NCI-H774 (cell line): ENCODE data around the gene P2RY6.

Source experiments
- DNase-seq: peaks from one replicate; lab custom pipeline; 2025; lab: John Stamatoyannopoulos, UW

Gene P2RY6

GRCh38 chr11:73297231-73297590, 25.1 kb downstream of the P2RY6 start:
- DNase-seq: no peak

- DNase-seq: no peak
Observed at GRCh38 chr11:73297702-73298101, 25.6 kb downstream of the P2RY6 start.

- DNase-seq: no peak
Observed at GRCh38 chr11:73298233-73298632, 26.1 kb downstream of the P2RY6 start.

DNA sequence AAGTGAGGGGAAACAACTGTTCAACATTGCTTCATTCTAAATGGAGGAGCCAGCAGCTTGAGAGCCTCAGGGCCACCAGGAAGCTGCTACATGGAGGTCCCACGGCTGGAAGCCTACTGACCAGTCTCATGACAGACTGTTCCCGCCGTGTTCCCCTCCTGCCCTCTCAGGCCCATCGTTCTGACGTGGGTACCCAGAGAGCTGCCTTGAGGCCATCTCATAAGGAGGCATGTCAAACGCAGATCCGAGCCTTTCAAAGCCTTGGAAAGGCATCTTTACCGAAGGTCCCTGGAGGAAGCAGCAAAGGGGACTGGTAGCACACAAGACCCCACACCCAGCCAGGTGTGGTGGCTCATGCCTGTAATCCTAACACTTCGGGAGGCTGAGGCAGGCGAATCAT, 27.6 kb downstream of the P2RY6 start:
- no peak for DNase-seq

DNA sequence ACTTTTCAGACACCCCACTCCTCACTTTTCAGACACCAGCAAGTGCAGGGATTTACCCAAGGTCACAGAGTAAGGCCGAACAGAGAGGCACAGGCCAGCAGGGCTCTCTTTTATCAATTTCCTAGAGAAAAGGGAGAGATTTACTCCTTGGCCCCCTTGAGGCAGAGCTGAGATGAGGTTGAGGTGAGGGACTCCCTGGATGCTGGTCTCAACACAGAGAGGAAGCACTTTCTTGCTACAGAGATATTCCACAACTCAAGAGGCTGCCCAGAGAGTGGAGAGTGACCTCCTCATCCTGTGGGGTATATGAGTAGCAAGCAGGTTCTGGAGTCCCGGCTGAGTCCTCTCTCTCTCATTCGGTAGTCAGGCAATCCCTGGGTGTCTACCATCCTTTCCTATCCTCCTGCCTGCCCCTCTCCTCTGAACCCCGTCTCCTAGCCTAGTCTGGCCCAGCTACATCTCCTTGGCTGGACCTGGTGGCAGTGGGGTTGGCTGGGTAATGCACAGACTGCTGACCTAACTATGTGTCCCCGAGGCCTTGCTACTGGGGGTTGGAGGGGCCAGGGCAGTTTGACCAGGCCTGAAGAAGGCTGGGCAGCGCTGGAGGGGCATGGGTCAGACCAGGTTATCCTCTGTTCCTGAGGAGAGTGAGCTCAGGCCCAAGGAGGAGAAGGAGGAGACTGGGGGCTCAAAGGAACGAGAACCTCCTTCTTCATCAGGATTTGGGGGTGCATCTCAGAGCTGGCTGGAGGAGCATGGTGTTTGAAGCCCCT, 34.1 kb downstream of the P2RY6 start:
- no peak for DNase-seq

DNA sequence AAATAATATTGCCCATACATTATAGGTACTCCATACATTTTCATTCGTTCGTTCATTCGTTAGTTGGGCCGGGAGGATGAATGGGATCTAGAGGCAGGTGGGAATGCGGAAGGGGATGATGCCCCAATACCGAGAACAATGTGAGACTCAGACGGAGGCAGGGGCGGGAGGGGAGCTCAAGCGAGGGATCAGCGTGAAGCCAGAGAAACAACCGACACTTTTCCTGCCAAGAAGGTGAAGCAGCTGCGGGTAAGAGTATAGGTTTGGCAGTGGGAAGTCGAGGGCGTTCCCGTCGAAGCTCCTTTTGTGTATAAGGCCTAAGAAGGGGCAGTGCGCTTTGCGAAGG, 34.8 kb downstream of the P2RY6 start:
- DNase-seq: no peak

DNA sequence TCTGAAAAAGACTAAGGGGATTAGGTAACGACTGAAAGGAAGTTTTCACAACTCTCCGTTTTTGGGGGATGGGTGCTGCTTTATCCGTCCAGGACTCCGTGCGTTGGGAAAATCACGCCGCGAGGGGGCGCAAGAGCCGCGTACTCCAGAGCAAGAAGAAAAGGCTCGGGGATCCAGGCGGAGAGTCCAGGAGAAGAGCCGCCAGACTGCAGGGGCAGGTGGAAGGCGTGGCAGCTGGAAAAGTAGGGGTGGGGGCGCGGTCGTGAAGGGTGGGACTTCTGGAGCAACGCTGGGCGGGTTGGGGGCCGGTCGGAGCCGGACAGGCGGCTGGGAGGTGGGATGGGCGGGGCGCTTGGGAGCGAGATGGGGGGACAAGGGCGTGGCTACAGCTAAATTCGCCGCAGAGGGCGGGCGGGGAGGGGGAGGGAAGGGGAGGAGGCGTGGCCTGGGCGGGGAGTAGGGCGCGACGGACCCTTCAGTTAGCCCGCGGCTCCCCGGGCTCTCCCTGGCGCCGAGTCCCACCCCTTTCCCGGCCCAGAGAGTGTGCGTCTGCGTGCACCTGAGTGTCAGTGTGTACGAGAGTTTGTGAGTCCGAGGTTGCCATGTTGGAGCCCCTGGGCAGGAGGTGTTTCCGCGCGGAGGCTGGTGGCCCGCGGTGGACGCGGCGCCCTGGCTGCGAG, 35.3 kb downstream of the P2RY6 start:
- peak; percentile 94 for DNase-seq

- DNase-seq: peak; percentile 67
Observed at GRCh38 chr11:73308003-73308960, 36.1 kb downstream of the P2RY6 start, which contains the start of gene ARHGEF17. TSS of gene ARHGEF17 (plus strand) at chr11:73308276. CDS start at chr11:73308639, 363 bp downstream.

DNA sequence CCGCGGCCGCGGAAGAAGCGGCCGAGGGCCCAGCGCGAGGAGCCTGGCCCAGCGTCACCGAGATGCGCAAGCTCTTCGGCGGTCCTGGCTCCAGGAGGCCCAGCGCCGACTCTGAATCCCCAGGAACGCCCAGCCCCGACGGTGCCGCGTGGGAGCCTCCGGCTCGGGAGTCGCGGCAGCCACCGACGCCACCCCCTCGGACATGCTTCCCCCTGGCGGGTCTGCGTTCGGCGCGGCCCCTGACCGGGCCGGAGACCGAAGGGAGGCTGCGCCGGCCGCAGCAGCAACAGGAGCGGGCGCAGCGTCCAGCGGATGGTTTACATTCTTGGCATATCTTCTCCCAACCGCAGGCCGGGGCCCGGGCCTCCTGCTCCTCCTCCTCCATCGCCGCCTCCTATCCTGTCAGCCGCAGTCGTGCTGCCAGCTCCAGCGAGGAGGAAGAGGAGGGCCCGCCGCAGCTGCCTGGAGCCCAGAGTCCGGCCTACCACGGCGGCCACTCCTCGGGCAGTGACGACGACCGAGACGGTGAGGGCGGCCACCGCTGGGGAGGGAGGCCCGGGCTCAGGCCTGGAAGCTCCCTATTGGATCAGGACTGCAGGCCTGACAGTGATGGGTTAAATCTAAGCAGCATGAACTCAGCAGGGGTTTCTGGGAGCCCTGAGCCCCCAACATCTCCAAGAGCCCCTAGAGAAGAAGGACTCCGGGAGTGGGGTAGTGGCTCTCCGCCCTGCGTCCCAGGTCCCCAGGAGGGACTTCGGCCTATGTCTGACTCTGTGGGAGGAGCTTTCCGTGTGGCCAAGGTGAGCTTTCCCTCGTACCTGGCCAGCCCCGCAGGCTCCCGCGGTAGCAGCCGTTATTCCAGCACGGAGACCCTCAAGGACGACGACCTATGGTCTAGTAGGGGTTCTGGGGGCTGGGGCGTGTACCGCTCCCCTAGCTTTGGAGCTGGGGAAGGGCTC, 37.1 kb downstream of the P2RY6 start:
- no peak for DNase-seq

- no peak for DNase-seq
Observed at GRCh38 chr11:73310076-73310475, 37.9 kb downstream of the P2RY6 start.

GRCh38 chr11:73310661-73311393, 38.7 kb downstream of the P2RY6 start:
- no peak for DNase-seq

GRCh38 chr11:73311394-73311869, 39.3 kb downstream of the P2RY6 start:
- no peak for DNase-seq

DNA sequence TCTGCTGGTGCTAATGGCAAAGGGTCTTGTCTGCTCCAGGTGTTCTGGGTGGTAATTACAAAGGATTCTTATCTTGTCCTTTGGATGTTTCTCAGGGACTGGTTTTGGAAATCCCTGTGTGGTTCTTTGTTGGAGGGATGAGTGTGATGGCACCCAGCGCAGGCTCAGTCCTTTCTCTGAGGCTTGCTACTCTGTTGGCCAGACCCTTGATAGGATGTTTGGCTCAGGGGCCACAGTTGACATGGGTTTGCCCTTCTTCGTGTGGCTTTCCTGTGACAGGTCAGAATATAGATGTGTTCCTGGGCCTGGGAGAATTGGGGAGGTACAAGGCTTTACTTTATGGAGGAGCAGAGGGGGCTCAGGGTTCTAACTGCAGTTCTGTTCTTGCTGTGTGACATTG, 39.9 kb downstream of the P2RY6 start:
- DNase-seq: no peak

DNA sequence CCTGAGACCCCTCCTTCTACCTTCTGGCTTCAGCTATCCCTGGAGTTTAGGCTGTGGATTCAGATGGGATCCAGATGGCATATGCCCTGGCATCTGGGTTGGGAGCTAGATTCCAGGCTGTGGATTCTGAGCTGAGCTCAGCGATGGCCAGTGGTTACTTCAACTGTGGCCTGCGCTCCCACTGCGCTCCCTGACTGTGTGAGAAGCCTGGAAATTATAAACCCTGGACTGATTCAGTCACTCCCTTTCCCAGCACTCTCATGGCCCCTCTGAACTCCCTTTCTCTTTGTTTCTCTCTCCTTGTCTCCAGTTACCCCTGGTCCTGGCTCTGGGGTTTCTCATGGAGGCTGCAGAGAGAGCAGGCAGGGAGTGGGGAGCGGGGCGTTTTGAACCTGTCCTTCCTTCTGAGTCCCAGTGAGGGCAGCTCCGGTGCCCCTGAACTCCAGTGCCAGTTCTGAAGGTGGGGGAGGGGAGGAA, 40.8 kb downstream of the P2RY6 start:
- DNase-seq: no peak

DNA sequence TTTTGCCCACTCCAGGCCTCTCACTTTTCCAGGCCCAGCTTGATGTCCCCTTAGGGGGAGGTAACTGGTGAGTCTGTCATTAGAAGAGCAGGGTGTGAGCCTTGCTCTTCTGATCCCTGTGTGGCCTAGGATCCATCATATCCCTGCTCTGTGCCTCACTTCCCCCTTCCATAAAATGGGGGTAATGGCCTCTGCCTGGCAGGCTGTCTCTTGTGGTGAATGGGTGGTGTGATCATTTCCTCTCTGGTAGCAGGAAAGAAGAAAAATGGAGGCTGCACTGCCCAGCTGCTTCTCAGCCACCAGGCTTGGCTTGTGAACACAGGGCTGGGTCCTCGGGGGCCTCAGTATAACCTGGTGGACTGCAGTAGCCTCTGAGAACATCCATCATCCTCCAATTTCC, 41.5 kb downstream of the P2RY6 start:
- no peak for DNase-seq

- no peak for DNase-seq
Observed at GRCh38 chr11:73314117-73314961, 42.2 kb downstream of the P2RY6 start.

- DNase-seq: no peak
Observed at GRCh38 chr11:73315293-73316020, 43.3 kb downstream of the P2RY6 start.

DNA sequence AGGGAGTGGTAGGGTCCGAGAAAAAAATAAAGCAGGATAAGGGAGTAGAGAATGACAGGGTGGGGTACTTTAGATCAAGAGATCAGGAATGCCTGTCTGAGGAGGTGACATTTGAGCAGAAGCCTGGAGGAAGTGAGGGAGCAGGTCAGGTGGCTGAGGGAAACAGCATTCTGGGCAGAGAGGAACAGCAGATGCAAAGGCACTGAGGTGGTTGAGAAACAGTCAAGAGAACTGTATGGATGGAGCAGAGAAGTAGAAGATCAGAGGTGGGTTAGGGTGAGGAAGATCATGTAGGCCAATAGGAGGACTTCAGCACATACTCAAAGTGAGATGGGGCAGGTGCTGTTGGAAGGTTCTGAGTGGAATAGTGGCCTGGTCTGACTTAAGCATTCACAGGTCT, 44.3 kb downstream of the P2RY6 start:
- DNase-seq: no peak

DNA sequence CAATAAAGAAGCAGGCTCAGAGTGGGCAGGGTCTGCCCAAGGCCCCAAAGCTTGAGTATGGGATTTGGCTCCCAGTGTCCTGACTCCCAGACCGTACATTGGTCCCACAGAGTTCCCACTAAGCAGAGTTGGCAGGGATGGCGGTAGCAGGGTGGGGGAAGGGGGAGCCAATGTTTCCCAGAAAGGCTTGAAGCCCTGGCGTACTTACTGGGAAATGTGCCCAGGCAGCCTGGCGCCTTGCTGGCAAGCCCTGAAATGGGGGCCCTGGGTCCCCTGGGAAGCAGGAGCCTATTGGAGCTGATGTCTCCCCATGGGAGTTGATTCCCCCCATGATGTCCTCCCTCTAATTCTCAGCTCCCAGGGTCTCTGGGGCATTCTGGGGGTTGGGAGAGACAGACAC, 45.2 kb downstream of the P2RY6 start:
- DNase-seq: no peak
